22Rv1 (cell line): ENCODE measurements around the gene IRX4.

Experiments used
- CTCF ChIP-seq: fragments of 450-650 bp; IDR thresholded peaks from 2 replicates; pipeline ENCODE4 v1.5.1; 2017; ENCODE audit warnings: mild to moderate bottlenecking
- ZFX ChIP-seq: fragments of 450-650 bp; IDR thresholded peaks from 2 replicates; pipeline ENCODE4 v1.6.1; 2017; ENCODE audit warnings: antibody characterized with exemption, borderline replicate concordance

DNA sequence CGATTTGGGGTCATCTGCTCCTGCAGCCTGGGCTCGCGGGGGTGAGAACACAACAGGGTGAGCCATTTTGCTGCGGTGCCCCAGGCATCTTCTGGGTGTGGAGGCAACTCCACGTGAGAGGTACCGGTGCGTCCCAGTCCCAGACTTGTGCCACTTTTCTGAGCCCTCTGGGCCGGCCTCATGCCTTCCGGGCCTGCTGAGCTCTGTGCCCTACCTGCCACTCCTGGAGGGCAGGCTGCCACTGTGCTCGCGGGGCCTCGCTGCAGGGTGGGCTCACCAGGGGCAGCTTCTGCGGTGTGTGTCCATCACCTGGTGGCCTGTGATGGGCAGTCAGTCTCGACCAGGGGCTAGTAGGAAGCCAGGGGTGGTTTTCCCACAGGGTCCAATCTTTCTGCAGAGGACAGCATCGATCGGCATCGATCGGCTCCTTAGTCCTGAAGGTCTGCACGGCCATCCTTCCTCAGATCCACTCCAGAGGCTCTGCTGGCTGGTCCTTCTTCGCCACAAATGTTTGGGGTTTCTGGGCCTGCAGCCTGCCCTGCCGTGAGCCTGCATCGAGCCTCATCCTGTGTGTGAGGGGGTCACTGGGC lies 22.6 kb downstream of the IRX4 start:
- no peak for TF ChIP-seq CTCF
- no peak for TF ChIP-seq ZFX
